Stimulated activated CD8-positive, alpha-beta memory T cell treated with anti-CD3 and anti-CD28 coated beads, Interleukin-4, amount 100 ng/mL, for 24 hours (primary cell): ENCODE results near the gene RPP25.

ENCODE experiments used
- DNase-seq: peaks from one replicate; pipeline ENCODE4 v3.0.0-alpha.2; 2020; ENCODE audit warnings: low read depth

The RPP25 gene

GRCh38 chr15:74956648-74957475 is at the start of gene RPP25:
RPP25 (minus strand) TSS chr15:74956772; CDS start chr15:74956583, 189 bp downstream.
- DNase-seq = peak; percentile 67

DNA sequence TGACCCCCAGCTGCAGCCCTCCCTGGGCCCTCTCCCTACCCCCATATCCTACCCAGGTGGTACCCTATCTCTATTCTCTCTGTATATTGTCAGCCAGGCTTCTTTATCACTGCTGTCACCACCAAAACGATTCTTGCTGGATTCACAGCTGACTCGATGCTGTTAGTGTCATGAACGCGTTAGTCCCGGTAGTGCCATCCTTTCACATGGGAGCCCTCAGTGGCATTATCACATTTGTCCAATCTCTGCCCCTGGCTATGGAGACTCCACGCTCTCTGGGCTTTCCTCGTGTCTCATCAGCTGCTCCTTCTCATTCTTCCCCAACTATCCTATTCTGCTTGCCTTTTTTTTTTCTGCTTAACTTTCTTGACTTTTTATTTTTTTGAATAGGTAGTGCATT is 45.8 kb upstream of the RPP25 start:
- no peak for DNase-seq

GRCh38 chr15:75001310-75001709 is 44.7 kb upstream of the RPP25 start:
- DNase-seq = no peak

DNA sequence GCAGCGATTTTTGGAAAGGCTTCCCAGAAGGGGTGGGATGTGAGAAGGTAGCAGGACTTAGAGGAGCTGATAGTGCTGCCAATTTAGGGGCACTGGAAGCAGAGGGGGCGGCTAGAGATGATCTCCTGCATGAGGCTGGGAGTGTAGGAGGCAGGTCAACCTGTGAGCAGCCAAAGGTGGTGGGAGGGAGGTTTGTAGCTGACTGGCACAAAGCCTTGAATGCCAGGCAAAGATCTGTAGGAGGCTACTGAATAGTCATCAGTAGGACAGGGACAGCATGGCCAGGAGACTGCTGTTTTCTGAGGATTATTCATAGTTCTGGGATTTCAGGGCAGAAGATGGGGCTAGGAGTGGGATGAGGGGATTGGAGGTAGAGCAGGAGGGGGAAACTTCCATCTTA is 41.0 kb upstream of the RPP25 start:
- DNase-seq = no peak

DNA sequence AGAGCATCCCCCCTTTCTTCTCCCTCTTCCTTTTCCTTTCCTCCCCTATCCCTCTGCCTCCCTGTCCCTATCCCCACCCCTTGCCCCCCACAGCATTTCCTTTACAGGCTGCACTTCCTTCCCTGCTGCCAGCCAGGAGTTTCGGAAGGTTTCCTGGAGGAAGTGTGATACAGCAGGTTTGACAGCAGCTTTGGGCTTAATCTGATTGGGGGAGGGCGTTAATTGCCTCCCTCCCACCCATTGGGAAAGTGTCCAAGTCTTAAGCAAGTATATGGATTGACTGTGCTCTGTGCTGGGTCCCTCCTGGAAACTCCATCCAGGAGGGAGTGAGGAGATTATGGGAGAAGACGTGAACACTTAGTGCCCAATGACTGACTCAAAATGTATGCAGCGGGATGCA is 40.6 kb upstream of the RPP25 start:
- DNase-seq = no peak

DNA sequence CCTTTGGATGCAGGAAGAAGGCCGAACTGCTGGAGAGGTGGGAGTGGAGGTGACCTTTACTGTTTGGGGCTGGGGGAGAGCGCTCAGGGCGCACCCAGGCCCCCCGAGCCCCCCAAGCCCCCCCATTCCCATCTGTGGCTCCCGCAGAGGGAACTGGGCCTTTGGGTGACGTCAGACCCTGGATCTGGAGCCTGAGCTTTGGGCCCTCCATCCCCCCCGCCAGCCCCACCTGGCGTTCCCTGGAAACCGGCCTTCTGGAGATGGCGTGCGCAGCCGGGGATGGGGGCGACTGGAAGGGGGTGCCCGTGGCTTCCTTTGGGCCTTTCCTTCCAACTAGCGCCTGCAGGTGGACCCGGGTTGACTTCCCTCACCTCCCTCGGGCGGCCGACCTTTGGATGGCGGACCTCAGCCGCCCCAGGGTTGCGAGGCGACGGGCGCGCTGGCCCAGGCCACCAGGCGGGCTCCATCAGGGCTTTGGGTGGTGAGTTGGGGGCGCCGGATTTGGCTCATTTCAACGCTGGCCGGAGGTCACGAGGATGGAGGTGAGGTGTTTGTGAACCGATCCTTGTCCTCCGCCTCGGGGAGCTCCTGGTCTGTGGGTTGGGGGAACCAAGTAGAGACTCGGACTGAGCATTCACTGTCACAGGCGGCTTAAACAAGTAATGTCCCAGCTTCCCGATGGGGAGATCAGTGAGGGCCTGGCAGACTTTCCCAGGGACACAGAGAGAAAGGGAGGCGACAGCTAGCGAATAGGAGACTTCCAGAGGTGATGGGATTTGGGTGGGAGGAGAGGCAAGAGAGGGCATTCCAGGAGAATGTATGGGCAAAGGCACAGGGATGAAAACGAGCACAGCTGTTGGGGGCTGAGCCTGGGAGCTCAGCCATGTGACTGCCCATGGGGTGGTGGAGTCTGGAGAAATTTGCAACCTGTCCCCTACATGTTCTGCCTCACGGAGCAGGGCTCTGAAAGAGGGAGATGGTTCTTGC is 39.5 kb upstream of the RPP25 start:
- no peak for DNase-seq

- peak; percentile 87 for DNase-seq
These were observed 38.7 kb upstream of the RPP25 start, which contains the start of gene SCAMP5 for GRCh38 chr15:74995182-74995778. SCAMP5 (plus strand) TSS chr15:74995563; CDS start chr15:75011840, 16,277 bp downstream.

DNA sequence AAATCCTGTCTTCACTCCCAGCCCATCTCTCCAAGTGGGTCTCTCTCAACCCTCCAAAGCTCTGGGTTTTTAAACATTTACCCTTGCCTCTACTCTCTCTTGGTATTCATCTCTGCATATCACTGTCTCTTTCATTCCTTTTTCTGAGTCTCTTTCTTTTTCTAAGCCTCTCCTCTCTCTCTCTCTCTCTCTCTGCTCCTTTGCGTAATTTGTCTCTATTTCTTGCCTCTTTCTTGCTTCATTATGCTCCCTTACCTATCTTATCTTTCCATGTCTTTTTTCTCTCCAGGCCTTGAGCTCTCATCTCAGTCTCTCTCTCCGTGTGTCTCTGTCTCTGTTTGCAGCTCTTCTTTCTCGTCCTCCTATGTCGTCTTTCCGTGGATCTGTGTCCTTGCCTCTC is 38.1 kb upstream of the RPP25 start:
- no peak for DNase-seq

DNA sequence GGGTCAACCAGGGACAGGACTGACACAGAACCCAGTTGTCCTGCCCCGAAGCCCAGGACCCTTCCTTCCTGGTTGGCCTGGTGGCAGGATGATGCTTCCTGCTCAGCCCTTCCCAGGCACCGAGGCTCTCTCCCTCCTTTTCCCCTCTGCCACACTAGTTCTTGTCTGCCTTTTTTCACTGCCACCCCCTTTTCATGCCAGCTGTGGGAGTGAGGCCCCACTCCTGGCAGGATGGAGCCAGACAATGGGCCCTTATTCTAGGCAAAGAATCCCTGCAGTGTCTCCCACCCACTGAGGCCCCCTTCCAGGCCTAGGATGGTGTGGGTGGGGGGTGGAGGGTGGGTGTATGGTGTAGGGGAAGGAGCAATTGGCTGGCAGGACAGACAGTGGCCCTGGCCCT is 37.7 kb upstream of the RPP25 start:
- DNase-seq = no peak

DNA sequence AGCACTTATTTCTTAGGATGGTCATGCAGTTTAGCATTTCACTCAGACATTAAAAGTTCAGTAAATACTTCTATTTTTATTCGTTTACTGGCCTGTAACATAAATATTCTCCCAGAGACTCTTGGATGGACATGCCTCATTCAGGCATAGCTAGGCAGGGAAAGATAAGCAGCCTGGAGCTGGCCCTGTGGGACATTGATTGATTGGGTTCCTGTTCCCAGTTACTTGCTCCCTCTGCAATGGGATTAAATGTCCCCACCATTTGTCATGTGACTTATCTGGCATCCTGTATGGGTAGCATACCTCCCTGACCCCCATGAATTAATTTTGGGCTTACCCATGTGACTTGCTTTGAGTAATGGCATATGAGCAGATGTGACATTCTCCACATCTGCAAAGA is 36.0 kb upstream of the RPP25 start:
- DNase-seq = no peak

DNA sequence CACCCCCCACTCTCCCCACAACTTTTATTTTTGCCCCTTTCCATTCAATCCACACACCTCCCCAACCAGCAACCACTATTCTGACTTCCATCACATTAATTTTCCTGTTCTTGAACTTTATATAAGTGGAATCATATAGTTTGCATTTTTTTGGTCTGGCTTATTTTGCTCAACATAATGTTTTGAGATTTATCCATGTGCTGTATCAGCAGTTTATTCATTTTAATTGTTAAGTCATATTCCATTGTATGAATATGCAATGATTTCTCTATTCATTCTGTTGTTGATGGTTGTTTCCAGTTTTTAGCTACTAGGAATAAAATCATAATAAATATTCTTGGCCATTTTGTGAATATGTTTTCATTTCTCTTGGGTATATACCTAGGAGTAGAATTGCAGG is 33.0 kb upstream of the RPP25 start:
- DNase-seq = no peak

DNA sequence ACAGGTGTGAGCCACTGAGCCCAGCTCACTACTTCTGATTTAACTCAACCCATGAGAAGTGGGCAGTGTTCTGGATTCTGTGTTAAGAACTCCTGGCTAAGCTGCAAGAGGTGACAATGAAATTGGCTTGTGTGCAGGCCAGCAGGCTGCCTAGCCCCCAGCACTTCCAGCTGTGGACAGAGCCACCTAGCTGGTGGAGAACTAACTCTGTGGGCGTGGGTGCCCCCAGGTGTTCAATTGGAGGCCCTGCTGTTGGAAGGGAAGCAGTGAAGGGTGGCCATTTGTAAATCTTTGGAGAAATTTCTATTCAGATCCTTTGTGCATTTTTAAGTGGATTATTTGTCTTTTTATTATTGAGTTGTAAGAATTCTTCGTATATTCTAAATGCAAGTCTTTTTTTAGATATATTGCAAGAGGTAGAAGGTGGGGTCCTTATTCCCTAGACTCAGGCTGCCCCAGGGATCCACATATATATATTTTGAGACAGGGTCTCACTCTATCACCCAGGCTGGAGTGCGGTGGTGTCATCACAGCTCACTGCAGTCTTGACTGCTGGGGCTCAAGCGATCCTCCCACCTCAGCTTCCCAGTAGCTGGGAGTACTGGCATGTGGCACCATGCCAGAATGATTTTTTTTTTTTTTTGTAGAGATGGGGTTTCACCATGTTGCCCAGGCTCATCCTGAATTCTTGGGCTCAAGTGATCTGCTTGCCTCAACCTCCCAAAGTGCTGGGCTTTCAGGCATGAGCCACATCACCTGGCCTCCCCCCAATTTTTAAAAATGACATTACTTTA is 31.6 kb upstream of the RPP25 start:
- DNase-seq = peak; percentile 21

DNA sequence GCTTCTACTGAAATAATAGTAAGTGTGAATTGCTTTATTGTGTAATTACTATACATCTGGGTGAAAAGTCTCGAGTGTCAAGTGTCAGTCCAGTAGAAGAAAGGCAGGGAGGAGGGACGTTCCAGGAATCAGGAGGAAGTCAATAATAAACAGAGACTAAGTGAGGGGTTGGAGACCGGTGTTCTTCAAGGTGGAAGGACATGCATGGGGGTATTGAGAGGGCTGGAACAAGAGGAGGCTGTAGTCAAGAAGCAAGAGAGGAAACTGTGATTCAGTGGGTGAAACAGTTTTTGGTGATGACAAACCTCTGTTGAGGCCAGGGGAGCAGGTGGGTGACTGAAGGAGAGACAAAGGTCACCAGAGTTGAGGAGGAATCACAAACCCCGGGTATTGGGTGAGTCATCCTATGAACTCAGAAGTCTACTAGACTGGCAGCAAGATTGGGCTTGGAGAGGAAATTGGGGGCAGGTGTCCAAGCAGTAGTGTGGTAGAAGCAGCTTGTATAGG is 27.2 kb upstream of the RPP25 start:
- DNase-seq = peak; percentile 22

- DNase-seq = no peak
These were observed 25.6 kb upstream of the RPP25 start for GRCh38 chr15:74982183-74982582.

- peak; percentile 43 for DNase-seq
These were observed 21.9 kb upstream of the RPP25 start for GRCh38 chr15:74978503-74978902.

- no peak for DNase-seq
These were observed 21.5 kb upstream of the RPP25 start for GRCh38 chr15:74978077-74978476.

DNA sequence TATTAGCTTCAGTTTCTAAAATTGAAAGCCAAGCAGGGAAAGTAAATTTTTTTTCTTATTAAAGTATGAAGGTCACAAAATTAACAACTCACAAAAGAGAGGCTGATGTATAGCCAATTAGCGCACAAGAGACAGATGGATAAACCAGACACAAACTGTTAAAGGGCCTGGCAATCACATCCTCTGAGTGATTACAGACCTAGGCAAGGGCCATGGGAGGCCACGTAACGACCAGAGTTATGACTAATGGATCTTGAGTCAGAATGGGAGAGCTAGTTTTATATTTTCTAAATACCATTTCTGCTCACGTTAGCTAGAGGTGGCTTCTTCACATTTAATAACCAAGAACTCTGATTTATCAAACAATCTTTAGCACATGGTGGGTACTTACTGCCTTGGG is 21.0 kb upstream of the RPP25 start:
- DNase-seq = no peak

GRCh38 chr15:74976159-74976558 is 19.6 kb upstream of the RPP25 start:
- DNase-seq = no peak

- no peak for DNase-seq
These were observed 11.1 kb upstream of the RPP25 start for GRCh38 chr15:74967670-74968069.

DNA sequence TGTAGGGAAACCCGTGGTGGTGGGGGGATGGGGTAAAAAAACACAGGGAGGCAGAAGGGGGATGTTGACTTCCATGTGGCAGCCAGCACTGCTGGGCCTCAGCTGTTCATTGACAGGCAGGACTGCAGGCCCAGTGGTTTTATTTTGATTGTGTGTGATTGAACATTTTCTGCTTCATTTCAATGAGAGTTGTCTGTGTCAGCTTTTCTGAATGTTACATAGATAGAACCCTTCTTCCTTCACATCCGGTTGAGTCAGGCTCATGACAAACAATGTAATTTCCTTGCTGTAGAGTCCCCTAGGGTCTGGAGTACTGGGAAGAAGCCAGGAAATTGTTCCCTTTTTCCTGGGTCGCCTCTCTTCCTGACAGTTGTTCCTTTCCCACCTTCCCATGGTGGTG is 8.2 kb upstream of the RPP25 start:
- no peak for DNase-seq

GRCh38 chr15:74963213-74963612 is 6.6 kb upstream of the RPP25 start:
- DNase-seq = no peak
